NCI-H146 treated with DMSO at 0.1 percent for 48 hours (cell line): ENCODE data around the gene FAM204A.

ENCODE experiments used
- DNase-seq: peaks from one replicate; lab custom pipeline; 2025; ENCODE audit not compliant: unreplicated experiment; lab: John Stamatoyannopoulos, UW

Gene FAM204A

DNA sequence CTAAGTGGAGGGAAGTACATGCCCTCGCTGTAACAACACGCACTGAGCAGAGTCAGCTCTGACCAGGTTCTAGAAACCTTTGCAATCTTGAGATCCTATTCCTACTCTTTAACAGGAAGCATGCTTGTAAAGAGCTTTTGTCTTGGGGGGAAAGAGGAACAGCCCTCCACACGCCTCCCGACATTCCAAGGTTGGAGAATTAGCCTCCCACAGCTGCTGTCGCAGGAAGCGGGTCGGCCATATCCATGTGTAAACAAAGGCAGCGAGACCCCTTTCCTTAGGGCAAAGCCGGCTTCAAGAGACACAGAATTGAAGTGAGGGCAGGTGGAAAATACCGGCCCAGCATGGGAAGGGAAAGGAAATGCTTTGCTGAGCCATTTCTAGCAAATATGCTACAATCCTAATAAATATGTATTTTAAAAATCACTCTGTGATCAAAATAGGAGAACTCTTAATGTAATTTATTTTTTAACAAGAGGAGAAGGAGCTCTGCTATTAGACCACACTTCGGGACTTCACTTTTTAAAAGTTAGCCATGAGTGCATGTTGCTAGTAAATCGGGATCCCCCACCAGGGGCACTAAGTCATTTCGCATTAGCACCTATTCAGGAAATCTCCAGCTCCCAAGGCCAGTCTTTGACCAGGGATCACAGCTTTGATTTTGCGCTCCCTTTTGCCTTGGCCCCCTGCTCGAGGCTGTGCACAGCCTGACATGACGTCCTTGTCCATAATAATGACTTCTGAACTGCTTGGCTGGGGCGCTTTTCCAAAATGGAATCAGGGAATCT lies 55.9 kb downstream of the FAM204A start:
- DNase-seq, result no peak

DNA sequence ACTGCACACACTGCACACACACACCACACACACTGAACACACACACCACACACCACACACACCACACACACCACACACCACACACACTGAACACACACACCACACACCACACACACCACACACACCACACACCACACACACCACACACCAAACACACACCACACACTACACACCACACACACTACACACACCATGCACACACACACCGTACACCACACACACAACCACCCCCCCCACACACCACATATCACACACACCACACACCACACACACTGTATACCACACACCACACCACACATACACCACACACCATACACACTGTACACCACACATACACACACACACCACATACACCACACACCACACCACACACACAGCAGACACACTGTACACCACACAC lies 59.5 kb downstream of the FAM204A start:
- no peak for DNase-seq

DNA sequence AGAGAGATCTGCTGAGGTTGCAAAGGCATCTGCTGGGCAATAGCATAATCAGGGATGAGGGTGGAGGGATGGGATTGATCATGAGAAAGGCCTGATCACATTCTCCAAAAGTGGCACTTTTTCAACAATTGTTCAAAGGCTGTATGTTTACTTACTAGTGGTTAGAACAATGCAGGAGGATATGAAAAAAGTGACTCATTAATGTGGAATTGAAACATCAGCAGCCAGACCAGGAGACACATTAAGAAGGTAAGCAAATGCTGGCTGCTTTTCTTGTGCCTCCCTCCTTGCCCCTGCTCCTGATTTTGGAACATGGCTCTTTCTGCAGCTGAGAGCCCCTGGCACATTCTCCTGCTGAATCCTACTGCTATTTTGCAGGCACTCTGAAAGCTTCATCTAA lies 63.5 kb downstream of the FAM204A start:
- no peak for DNase-seq

DNA sequence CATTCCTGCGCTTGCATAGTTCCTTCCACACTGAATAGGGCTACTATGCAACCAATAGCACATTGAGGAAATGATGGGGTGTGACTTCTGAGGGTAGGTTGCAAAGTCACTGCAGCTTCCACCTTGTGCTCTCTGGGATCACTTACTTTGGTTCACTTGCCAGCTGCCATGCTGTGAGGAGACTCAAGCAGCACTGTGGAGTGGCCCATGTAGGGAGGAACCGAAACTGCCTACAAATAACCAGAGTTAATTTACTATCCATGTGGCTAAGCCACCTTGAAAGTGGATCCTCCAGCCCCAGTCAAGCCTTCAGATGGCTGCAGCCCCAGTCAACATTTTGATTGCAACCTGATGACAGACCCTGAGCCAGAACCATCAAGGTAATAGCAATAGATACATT lies 64.3 kb downstream of the FAM204A start:
- DNase-seq, result no peak

DNA sequence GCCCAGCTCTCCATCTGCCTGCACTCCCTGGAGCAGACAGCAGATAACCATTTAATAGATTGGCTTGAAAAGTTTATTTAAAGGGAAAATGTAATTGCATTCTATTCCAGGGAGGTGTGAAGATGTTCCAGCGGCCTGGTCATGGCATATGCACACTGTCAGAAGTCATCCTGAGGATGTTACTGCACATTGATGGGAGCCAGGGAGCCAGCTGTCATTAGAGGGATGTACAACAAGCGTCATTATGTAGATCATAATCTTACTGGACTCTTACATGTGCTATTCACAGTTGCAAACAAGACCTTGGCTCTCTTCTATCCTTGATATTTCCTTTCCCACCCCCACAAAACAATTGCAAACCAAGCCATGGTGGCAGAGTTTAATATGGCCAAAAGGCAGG lies 65.4 kb downstream of the FAM204A start:
- DNase-seq, result no peak

DNA sequence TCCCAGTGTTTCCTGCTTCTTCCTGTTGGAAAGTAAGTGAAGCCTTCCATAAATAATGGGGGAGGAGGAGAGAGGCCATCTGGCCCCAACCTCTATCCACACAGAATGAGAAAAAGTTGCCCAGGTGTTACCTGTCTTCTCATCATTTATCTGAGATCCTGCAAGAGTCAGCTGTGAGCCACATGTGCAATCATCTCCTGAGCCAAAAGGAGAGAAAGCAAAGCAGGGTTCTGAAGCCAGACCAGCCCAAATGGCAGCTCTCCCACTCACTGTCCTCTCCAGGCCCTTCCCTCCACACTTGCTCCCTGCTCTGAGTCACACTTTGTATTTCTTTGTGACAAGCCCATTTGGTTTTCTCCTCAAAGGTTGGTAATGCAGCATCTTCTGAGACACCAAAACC lies 65.9 kb downstream of the FAM204A start:
- DNase-seq, result no peak

DNA sequence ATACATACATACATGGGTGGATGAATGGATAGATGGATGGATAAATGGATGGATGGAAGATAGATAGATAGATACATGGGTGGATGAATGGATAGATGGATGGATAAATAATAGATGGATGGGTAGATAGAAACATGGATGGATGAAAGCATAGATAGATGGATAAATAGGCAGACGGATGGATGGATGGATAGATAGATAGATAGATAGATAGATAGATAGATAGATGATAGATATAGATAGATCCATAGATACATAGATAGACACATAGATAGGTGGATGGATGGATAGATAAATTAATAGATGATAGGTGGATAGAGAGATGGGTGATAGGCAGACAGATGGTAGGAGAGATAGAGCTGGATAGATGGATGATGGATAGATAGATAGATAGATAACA lies 68.5 kb downstream of the FAM204A start:
- DNase-seq, result no peak

DNA sequence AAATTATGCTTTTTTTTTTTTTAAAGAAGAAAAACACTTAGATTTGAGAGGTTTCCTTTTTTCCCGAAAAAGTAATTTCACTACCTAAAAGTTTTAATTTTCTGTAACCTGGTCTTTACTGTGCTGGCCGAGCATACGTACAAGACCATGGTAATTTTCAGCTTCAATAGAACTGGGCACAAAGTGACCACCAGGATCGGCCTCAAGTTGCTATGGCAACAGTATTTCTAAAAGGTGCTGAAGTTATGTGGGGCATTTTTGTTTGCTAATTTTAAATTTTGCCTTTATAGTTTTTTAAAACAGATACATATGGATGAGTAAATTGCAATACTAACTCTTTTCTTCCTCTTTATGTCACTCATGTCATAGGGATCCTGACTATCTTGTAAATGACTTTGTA lies 69.4 kb downstream of the FAM204A start:
- DNase-seq, result no peak

DNA sequence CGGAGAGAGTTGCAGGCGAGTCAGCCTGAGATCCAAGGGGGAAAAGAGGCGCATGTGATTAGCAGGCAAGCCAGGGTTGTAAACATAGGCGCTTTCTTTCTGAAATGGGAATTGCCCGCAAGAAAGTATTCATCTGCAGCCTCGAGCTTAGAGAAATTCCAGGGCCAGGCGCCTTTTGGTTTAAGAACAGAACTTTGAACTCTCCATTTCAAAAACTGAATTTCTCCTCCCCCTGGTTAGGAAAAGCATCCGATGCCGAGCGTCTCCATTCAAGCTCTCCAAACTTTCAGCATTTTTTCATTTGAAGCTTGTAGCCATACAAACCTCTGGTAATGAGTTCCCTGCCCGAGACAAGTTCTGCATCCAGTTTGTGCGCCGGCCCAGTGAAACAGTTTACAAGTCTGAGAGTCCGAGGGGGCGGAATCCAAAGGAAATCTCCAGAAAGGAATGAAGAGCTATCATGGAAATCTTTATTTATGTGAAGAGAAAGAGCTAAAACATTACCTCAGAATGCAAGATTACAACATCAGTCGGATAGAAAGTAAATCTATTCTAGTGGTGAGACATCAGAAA lies 69.9 kb downstream of the FAM204A start:
- no peak for DNase-seq

DNA sequence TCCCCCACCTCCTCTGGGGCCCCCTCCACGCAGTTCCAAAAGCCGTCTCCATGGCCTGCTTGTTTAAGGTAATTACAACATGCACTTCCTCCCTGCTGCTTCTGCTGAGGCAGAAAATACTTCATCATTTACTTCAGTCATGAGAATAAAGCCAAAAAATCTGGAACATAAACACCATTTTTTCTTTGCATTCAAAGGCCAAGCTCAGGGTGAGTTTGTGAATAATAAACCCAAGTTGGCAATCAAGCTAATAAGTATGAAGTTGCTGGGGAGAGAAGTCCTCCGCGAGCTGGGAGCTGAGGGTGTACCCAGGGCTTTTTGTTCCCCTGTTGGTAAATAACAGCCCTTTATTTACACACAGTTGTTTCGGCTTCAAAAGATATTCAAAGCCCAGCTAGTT lies 70.5 kb downstream of the FAM204A start:
- DNase-seq, result no peak

DNA sequence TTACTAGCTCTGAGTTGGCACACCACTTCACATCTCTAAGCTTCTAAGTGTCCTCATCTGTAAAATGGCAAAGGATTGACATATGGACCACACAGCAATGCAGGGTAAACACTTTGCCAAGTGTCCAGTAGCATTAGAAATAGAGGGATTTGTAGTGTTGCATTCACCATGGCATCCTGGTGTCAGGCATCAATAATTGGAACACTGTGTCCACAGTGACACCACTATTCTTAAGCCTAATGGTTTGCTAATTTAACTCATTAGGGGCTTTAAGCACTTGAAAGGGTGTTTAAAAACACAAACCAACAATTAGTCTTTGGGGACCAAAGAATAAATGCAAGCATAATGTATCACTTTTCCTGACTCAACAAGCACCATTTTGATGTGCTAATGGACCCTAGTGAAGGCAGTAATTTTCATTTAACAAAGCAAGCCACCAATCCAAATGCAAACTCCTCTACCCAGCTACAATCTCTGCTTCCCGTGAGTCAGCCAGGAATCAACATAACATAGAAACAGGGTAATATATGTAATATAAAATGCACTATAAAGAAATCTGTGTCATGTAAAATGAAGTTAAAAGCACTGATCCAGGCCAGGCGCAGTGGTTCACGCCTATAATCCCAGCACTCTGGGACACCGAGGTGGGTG lies 75.9 kb downstream of the FAM204A start:
- DNase-seq, result peak; percentile 24

DNA sequence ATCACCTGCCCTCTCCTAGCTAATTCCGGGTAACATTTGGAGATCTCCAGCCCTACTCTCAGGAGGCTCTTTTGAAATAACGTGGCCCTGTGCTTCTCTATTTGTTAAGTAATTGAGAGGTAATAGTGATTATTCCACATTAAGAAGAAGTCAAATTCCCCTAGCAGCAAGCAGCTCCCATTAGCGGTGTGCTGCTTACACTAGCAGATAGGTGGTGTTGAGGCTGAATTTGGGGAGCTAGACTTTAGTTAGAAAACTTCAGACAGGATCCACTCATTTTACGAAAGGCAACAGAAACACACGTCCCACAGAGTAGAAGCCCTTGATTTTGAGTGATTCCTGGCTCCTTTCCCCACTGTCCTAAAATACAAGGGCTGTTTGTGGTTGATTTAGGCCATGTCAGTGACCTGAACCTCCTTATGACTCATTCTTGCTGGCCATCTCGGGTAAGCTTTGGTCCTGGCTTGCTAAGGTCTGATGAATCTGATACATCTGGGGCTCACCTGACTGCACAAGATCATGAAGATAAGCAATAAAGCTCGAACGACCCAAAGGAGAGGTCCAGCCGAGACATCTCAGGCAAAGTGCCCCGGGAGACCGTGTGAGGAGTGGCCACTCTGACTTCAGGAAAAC lies 77.2 kb downstream of the FAM204A start:
- DNase-seq, result no peak

DNA sequence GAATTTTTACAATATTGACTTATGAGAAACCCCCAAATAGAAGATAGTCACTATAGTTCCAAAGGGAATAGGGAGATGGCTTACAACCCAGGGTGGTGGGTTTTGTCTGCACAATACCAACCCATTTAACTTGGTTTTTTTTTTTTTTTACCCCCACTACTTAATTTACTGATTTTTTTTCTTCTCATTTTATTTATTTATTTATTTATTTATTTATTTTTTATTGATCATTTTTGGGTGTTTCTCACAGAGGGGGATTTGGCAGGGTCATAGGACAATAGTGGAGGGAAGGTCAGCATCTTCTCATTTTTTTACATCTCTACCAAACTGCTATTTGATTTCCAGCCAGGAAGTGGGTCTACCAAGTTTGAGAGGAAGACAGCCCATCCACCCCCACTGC lies 77.9 kb downstream of the FAM204A start:
- DNase-seq, result no peak

DNA sequence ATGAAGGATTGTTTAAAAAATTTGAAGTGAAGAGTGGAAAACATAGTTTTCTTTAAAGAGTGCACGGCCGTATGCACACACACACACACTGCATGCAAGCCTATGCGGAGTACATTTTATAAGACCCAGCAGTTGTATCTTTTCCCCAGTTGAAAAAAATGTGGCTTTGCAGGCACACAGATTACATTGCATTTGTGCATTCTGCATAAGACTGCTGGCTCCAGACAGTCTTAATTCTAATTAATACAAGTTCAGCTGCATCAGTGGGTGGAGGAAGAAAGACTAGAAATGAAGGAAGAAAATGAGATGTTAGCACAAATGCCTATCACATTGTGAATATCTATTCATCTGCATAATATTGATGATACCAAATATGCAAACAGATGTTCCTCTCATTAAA lies 79.6 kb downstream of the FAM204A start:
- no peak for DNase-seq

DNA sequence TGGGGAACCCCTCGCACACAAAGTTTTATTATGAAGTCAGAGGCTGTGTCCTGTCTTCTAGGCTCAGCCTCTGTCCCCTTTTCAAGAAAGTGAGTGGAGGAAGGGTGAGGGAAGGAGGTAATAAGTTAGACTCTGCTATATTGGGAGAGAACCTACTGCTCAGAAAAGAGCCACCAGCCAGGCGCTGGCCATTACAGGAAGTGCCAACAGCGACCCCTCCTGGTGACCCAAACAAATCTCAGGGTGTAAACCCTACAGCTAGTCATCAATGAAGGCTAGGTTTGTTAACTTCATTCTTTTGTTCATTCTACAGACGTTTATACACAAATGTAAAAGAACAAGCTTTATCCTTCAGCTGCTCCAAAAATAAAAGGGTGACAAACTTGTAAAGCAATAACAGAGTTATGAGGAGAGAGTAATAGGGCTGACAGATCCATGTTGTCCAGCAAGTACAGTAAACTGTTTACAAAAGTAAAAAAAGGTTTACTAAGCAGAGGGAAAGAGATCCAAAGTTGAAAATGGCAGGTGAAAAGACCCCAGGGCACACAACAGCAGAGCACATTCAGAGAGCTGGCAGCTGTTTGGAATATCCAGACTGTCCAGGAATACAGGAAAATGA lies 82.7 kb downstream of the FAM204A start:
- peak; percentile 69 for DNase-seq

DNA sequence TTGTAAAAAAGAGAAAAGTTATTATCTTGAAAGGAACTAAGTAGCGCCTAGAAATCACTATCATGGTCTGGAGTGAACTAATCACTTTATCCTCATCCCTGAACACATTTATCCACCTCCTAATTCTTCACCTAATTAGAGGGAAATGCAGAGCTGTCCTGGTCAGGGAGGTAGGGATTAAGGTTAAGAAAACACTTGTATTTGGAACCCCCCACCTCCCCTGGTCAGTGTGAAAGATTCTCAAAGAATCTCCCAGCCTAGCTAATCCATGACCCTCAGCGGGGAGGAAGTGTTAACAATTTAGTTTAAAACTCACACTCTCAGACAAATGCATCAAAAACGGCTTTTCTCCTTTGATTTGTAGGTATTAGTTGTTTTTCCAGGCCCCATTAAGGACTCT lies 83.8 kb downstream of the FAM204A start:
- DNase-seq, result no peak

DNA sequence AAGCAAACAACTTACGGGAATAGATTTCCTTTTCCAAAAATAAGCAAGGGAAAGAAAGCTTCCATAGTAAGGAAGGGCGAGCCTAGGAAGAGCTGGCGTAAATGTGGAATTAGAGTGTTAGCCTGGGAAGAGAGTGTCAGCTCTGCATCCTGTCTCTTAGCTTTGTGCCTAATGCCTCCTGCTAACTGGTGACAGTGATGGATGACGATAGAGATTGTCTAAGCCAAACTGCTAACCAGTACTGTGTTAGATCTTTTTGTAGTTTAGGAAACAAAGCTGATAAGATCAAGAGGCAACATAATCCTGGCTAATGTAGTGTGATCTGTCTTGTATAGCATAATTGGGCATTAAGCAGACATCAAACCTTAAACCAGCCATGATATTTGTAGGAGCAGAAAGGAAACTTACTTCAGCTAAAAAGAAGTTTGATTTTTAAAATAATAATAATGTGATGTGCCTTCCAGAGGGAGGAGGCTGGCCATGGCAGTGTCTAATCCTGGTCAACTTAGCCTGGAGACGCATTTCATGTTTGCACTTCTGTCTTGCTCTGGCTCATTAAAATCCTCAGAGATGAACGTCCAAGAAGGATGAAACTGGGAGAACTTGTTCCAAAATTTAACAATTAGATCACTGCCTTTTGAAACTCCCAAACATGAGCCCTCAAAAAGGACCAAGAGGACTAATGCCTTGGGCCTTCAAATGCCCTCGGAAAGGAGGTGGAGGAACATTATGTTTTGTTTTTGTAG lies 85.1 kb downstream of the FAM204A start:
- peak; percentile 60 for DNase-seq

DNA sequence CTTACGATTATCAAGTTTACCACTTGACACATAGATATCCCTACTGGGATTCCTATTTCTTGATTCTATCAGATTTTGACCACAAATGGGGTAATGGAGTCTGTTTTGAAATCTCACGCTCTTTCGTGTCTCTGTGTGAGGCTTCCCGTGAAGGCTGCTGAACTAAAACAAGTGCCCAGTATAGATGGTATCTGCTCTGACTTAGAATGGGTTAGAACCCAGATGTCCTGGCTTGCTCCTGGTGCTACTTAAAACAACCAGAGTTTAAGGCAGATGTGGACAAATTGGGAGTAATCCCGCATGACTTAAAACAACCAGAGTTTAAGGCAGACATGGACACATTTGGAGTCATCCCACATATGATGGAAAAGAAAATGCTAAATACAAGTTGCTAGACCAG lies 85.9 kb downstream of the FAM204A start:
- DNase-seq, result no peak

DNA sequence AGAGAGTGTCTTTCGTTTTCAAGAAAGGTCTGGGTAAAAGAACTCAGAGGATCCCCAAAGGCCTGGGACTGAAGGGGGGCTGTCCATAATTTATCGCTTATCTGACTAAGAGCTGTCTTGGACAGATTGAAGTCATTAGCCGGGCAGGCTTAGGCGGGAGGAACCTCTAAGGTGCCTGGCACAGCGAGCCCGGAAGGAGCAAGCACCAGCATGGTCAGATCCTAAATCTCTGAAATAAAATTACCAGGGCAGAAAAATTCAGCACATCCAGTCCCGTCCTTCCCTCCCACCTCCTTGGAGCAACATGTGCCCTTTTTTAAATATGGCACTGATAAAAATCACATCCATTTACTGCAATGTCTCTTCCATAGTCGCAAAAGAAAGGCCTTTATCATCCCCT lies 86.8 kb downstream of the FAM204A start:
- no peak for DNase-seq

DNA sequence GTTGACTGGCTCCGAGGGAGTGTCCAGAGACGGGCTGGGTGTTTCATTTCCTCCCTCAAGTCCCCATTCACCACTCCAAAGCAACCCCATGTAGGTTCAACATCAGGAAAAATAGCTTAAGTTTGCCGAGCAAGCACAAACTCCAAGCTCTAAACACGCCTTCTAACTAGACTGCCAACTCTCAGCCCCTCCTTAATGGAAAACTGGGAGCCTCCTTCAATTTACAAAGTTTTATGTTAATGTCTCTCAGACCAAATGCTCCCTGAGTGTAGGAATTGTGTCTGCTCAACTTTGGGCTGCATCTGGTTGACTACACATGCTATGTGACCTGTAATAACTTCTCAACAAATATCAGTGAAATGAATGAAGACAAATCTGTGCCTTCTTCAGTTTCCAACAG lies 87.5 kb downstream of the FAM204A start:
- no peak for DNase-seq

DNA sequence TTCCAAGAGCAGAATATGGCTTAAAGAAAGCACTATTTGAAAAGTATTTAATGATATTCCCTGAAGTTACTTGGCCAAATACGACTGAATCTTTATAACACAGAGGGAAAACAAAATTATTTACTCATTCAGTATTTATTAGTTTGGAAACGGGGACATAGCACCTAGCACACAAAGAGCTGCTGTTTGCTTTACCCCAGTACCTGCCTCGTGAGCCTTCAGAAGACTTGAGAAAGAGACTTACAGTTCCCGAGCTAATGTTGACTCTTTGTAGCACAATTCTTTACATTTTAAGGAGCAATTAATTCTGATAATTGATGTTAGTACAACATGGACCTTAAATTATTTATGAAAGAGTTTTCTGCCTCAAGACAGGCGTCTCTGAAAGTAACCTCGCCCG lies 88.7 kb downstream of the FAM204A start:
- DNase-seq, result no peak
